ENCODE measurements around the gene UCK1. TPM values are rescaled to one million over a fixed set of nuclear protein-coding genes. Genes with fewer than 3 reads are reported as not detected.

UCK1 gene
- total and polyA plus RNA-seq, 7 donors, result 16.8 to 75.6 (median 37.8) TPM

DNA sequence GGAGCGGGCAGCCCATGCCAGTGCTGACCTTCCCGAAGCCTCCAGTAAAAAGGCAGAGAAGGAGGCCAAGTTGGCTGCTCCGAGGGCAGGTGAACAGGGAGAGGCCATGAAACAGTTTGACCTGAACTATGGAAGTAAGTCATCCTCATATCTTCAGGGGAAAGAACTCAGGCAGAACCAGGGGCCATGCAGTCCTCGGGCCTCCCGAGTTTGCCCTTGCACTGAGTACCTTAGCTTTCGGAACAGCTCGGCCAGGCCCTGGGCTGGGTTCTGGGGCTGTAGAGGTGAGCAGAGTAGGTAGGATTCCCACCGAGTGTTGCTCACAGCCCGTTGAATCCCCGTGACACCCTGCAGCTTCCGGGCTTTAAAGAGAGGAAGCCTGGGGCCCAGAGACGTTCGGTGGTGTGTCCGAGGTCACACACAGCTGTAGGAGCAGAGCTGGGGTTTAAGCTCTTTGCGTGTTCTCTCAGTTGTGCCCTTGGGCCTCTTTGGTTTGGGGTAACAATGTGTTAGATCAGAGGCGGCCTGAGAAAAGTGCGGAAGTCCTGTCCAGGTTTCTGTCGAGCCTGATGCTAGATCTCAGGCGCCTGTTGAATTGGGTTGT lies 53.1 kb downstream of the UCK1 start:
- DNase-seq, result peak in 1 of 2 donors; percentile 47
- no peak overlapping the region for H3K4me3 ChIP-seq
- intact Hi-C loops (cut with DNase I), result loop anchor here (2.0 to 5.0 kb wide), 4 partner anchors 86 to 127 kb away; partner anchors contain the start of gene PRRC2B (in 1 of the 2)
- peaks cover 13 to 100% of the 10 kb centered on the region in 2 donors for H3K36me3 ChIP-seq (ENCODE audit: insufficient read depth in 1 of 2, low read depth in 1 of 2)
- no peak for ATAC-seq
- no peaks in the 10 kb centered on the region for H3K27me3 ChIP-seq (ENCODE audit: insufficient read depth in 3 of 3, low read length in 2 of 3)
- H3K9me3 ChIP-seq, result no peaks in the 10 kb centered on the region
- H3K27ac ChIP-seq, result no peak overlapping the region
- peaks cover 25% of the 10 kb centered on the region for H3K4me1 ChIP-seq
- TF ChIP-seq, protein P1, sequence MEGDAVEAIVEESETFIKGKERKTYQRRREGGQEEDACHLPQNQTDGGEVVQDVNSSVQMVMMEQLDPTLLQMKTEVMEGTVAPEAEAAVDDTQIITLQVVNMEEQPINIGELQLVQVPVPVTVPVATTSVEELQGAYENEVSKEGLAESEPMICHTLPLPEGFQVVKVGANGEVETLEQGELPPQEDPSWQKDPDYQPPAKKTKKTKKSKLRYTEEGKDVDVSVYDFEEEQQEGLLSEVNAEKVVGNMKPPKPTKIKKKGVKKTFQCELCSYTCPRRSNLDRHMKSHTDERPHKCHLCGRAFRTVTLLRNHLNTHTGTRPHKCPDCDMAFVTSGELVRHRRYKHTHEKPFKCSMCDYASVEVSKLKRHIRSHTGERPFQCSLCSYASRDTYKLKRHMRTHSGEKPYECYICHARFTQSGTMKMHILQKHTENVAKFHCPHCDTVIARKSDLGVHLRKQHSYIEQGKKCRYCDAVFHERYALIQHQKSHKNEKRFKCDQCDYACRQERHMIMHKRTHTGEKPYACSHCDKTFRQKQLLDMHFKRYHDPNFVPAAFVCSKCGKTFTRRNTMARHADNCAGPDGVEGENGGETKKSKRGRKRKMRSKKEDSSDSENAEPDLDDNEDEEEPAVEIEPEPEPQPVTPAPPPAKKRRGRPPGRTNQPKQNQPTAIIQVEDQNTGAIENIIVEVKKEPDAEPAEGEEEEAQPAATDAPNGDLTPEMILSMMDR (IDR thresholded peaks at IDR 0.05), result no peak
- WGBS, 3 donors, result 86 to 89% (median 86%) methylated on average over 19 of the region's 19 CpGs

DNA sequence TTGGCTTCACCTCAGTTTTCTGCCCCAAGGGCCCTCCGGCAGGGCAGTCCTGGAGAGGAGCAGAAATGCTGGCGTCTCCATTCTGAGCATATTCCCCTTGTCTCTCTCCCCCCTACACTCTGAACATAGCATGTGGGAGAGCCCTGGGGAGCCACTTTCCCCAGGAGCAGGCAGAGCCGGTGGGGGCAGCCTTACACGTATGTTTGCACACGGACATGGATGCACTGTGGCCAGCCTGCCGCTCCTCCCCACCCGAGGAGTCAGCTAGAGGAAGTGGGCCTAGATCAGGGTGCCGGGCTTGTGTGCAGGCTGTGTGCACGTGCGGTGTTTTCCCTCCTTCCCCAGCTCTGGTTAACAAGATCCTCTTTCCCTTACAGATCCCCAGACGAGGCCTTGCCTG lies 53.7 kb downstream of the UCK1 start:
- intact Hi-C loops (cut with DNase I), result loop anchor here (5.0 kb wide), 3 partner anchors 85 to 125 kb away; partner anchors contain the start of gene PRRC2B (in 1 of the 2)
- H3K4me3 ChIP-seq, result no peak overlapping the region
- 80 to 87% (median 84%) methylated on average over 11 of the region's 11 CpGs for WGBS, 3 donors
- no peaks in the 10 kb centered on the region for H3K27me3 ChIP-seq (ENCODE audit: insufficient read depth in 3 of 3, low read length in 2 of 3)
- ATAC-seq (no peak), DNase-seq (peak in 1 of 2 donors; percentile 35)
- no peaks in the 10 kb centered on the region for H3K9me3 ChIP-seq
- TF ChIP-seq, protein P1 (IDR thresholded peaks at IDR 0.05), result no peak
- H3K4me1 ChIP-seq, result peaks cover 19% of the 10 kb centered on the region
- H3K27ac ChIP-seq, result no peak overlapping the region
- H3K36me3 ChIP-seq (ENCODE audit: insufficient read depth in 1 of 2, low read depth in 1 of 2), result peaks cover 9 to 100% of the 10 kb centered on the region in 2 donors

DNA sequence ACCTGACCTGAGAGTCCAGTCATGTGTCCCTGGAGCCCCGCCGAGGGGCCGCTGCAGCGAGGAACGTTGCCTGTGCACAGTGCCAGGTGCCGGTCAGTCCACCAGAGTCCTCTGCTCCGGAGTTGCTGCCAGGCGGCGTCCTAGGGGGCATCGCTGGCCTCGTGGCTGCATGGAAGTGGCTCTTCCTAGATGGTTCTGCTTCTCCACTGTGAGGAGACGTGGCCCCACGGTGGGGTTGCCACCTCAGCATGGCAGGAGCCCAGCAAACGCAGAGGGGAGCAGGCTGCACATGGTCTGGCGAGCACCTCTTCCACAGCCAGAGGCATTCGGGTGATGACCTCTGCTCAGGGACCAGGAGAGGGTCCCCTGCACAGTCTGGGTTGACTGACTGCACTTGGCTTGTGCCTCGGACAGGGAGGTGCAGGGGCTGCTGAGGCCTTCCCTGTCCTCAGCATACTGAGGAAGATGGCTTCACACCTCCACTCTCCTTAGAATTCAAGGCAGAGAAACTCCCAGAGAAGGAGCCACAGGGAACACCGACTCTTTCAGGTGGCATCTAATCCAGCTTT lies 54.2 kb downstream of the UCK1 start:
- intact Hi-C loops (cut with DNase I), result loop anchor here (5.0 kb wide), 3 partner anchors 85 to 125 kb away; partner anchors contain the start of gene PRRC2B (in 1 of the 2)
- WGBS, 3 donors, result 44 to 72% (median 51%) methylated on average over 18 of the region's 18 CpGs
- H3K9me3 ChIP-seq, result no peaks in the 10 kb centered on the region
- H3K36me3 ChIP-seq (ENCODE audit: insufficient read depth in 1 of 2, low read depth in 1 of 2), result peaks cover 9 to 100% of the 10 kb centered on the region in 2 donors
- peaks cover 15% of the 10 kb centered on the region for H3K4me1 ChIP-seq
- DNase-seq, result peak; percentile 61 to 90
- H3K4me3 ChIP-seq, result no peak overlapping the region
- TF ChIP-seq, protein P1 (IDR thresholded peaks at IDR 0.05), result no peak
- no peak overlapping the region for H3K27ac ChIP-seq
- peak; percentile 82 to 90 (median 84) for ATAC-seq
- no peaks in the 10 kb centered on the region for H3K27me3 ChIP-seq (ENCODE audit: insufficient read depth in 3 of 3, low read length in 2 of 3)

DNA sequence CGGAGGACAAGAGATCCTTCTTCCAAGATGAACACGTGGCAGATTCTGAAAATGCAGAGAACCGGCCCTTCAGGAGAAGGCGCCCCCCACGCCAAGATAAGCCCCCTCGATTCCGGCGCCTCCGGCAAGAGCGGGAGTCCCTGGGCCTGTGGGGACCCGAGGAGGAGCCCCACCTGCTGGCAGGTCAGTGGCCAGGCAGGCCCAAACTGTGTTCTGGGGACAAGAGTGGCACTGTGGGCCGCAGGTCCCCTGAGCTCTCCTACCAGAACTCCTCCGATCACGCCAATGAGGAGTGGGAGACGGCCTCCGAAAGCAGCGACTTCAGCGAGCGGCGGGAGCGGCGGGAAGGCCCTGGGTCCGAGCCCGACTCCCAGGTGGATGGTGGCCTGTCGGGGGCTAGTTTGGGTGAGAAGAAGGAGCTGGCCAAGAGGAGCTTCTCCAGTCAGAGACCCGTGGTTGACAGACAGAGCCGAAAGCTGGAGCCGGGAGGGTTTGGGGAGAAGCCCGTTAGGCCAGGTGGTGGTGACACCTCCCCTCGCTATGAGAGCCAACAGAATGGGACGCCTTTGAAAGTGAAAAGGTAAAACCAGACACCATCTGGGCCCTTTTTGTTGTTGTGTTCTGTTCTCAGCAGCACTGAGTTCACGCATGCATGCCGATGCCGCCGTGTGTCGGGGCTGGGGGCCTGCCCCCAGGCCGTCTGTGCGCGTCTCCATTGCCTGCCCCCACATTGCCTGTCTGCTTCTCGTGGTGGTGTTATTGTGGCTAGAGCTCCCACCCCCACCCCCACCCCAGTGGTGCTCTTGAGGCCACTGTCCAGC lies 54.9 kb downstream of the UCK1 start:
- H3K9me3 ChIP-seq, result no peaks in the 10 kb centered on the region

More for the DNA sequence above, 54.9 kb downstream of the UCK1 start:
- intact Hi-C loops (cut with DNase I), result loop anchor here (5.0 kb wide), 3 partner anchors 84 to 124 kb away; partner anchors contain the start of gene PRRC2B (in 1 of the 2)
- 72 to 83% (median 81%) methylated on average over 36 to 40 of the region's 40 CpGs for WGBS, 3 donors
- no peak overlapping the region for H3K4me3 ChIP-seq
- no peaks in the 10 kb centered on the region for H3K27me3 ChIP-seq (ENCODE audit: insufficient read depth in 3 of 3, low read length in 2 of 3)
- TF ChIP-seq, protein P1 (IDR thresholded peaks at IDR 0.05), result peak; percentile 40
- DNase-seq (peak in 1 of 2 donors; percentile 69), ATAC-seq (peak; percentile 36 to 68 (median 56))
- peaks cover 6 to 100% of the 10 kb centered on the region in 2 donors for H3K36me3 ChIP-seq (ENCODE audit: insufficient read depth in 1 of 2, low read depth in 1 of 2)
- H3K27ac ChIP-seq, result peak overlapping the region; percentile 77
- peaks cover 15% of the 10 kb centered on the region for H3K4me1 ChIP-seq

Data from psoas muscle (tissue), 8 donors.